Ovary (tissue), 3 donors: ENCODE measurements around the gene ACVR1.

Source experiments
- EP300 ChIP-seq: sonication (generic); formaldehyde crosslinking; IDR thresholded peaks from one replicate; pipeline ENCODE4 v1.6.1; 2017; ENCODE audit warnings: antibody characterized with exemption
- TF ChIP-seq, protein P1 (sequence below), 3 donors: fragments of 450-650 bp in 2 of 3; fragments of 200-600 bp in 1 of 3; IDR thresholded peaks; one replicate each; pipeline versions ENCODE4 v1.5.1 to v1.8.0; 2016 to 2022; ENCODE audit warnings: antibody characterized with exemption in 3 of 3, mild to moderate bottlenecking in 1 of 3
- donor health status: DM: no; HTN: no; CAD: no.

DNA sequence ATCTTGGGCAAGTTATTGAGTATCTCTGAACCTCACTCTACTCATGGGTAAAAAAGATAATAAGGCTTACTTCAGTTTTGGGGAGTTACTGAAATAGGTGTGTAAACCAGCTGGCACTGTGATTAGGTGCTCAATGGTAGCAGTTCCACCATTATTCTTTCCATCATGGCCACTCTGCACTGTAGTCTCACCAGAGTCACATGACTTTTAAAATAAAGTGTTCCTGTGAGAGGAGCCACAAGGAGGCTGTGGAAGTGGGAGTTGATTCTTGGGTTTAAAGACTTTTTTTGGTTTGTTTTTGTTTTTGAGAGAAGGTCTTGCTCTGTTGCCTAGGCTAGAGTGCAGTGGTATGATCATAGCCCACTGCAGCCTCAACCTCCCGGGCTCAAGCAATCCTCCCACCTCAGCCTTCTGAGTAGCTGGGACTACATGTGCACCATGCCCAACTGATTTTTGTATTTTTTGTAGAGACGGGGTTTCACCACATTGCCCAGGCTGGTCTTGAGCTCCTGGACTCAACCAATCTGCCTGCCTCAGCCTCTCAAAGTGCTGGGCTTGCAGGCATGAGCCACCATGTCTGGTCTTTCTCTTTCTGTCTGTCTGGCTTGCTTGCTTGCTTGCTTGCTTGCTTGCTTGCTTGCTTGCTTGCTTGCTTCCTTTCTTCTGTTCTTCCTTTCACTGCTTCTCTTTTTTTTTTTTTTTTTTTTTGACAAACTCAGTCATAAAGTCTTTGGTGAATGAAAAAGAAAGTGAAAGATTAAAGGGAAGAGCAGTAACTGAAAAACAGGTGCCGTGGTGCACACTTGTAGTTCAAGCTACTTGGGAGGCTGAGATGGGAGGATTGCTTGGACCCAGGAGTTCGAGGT, 21.2 kb upstream of the ACVR1 start:
- TF ChIP-seq, protein P1, sequence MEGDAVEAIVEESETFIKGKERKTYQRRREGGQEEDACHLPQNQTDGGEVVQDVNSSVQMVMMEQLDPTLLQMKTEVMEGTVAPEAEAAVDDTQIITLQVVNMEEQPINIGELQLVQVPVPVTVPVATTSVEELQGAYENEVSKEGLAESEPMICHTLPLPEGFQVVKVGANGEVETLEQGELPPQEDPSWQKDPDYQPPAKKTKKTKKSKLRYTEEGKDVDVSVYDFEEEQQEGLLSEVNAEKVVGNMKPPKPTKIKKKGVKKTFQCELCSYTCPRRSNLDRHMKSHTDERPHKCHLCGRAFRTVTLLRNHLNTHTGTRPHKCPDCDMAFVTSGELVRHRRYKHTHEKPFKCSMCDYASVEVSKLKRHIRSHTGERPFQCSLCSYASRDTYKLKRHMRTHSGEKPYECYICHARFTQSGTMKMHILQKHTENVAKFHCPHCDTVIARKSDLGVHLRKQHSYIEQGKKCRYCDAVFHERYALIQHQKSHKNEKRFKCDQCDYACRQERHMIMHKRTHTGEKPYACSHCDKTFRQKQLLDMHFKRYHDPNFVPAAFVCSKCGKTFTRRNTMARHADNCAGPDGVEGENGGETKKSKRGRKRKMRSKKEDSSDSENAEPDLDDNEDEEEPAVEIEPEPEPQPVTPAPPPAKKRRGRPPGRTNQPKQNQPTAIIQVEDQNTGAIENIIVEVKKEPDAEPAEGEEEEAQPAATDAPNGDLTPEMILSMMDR (IDR thresholded peaks at IDR 0.05), result no peak
- TF ChIP-seq EP300, result no peak
